GM12801 (cell line): Measurements from ENCODE around the gene MYDGF.

ENCODE experiments used
- TF ChIP-seq, protein P1 (sequence below): IDR thresholded peaks from one replicate; pipeline ENCODE4 v1.5.1; 2011; ENCODE audit warnings: control low read depth; ENCODE audit not compliant: insufficient read length; ENCODE audit errors: extremely low read depth

The MYDGF gene

DNA sequence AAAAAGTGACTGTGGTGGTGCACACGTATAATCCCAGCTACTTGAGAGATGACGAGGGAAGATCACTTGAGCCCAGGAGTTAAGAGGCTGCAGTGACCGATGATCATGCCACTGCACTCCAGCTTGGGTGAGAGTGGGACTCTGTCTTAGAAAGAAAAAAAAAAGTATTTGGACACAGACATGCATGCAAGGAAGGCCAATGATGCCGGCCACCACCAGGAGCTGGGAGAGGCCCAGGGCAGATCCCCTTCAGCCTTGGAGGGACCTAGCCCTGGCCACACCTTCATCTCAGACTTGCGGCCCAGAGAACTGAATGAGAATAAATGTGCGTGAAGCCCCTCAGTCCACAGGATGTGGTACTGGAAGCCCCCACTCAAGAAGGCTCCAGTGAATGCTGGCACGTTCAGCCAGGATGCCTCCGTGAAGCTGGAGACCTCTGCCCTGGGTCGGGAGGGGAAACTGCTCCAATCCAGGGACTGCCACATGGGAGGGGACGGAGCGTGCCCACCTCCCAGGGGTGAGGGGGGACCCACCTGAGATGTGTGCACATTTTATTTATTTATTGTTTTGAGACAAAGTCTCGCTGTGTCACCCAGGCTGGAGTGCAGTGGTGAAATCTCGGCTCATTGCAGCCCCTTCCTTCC is 16.2 kb downstream of the MYDGF start:
- TF ChIP-seq, protein P1, sequence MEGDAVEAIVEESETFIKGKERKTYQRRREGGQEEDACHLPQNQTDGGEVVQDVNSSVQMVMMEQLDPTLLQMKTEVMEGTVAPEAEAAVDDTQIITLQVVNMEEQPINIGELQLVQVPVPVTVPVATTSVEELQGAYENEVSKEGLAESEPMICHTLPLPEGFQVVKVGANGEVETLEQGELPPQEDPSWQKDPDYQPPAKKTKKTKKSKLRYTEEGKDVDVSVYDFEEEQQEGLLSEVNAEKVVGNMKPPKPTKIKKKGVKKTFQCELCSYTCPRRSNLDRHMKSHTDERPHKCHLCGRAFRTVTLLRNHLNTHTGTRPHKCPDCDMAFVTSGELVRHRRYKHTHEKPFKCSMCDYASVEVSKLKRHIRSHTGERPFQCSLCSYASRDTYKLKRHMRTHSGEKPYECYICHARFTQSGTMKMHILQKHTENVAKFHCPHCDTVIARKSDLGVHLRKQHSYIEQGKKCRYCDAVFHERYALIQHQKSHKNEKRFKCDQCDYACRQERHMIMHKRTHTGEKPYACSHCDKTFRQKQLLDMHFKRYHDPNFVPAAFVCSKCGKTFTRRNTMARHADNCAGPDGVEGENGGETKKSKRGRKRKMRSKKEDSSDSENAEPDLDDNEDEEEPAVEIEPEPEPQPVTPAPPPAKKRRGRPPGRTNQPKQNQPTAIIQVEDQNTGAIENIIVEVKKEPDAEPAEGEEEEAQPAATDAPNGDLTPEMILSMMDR = no peak

GRCh38 chr19:4652075-4652474 is 18.1 kb downstream of the MYDGF start:
- TF ChIP-seq, protein P1 = no peak

GRCh38 chr19:4650159-4650558 is 20.0 kb downstream of the MYDGF start:
- TF ChIP-seq, protein P1 = no peak

DNA sequence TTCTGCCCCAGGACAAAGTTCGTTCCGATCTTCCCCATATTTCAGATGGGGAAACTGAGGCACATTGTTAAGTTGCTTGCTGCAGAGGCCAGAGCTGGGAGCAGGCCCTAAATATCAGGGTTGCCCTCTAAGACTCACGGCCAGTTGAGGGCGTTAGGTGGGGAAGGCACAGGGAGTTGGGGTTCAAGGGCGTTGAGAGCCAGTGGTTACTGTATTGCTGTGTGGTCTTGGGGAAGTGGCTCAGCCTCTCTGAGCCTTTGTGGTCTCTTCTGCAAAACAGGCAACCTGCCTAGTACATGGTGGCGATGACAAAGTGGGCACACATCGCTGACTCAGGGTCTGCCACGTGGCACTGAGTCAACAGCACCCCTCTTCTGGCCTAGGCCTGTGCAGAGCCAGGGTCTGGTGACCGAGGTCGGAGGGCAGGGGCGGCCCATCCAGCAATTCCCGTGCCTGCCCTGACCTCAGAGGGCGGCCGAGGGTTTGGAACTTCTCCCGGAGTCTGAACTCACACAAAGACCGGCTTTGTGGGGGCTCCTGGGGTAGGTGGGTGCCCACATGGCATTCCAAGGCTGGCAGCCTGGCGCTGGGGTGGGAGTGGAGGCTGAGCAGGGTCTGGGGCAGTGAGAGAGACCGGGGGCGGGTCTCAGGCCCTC is 20.6 kb downstream of the MYDGF start:
- TF ChIP-seq, protein P1 = no peak

GRCh38 chr19:4647676-4648644 is 22.2 kb downstream of the MYDGF start:
- TF ChIP-seq, protein P1 = no peak

DNA sequence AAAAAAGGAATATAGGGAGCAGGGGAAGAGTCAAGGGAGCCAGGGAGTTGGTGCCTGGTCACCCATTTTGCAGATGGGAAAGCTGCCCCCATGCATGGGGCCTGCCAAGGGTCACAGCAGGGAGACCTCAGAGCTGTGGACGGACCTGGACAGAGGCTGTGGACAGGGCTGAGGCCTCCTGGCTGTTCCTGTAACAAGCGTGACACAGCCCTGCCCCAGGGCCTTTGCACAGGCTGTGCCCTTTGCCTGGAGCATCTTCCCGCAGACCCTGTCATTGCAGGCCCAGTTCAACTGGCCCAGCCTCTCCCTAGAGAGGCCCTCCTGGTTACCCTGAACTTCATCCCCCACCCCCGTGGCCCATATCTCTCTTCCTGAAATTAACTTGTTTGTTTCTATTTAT is 24.4 kb downstream of the MYDGF start:
- TF ChIP-seq, protein P1 = no peak

DNA sequence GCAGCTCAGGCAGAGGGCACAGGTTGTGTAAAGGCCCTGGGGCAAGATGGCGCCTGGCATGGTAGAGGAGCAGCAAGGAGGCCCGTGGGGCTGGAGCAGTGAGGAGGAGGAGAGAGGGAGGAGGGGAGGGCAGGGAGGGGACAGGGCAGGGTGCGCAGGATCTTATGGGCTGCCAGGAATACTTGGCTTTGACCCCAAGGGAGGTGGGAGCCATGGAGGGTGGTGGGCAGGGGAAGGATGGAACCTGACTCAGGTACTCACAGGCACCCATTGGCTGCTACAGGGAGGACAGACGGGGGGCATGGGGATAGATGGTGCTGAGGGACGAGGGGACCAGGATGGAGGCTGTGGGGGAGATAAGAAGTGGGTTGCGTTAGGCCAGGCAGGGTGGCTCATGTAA is 27.5 kb downstream of the MYDGF start:
- TF ChIP-seq, protein P1 = no peak
